ENCODE results near the gene PRDM11.

DNA sequence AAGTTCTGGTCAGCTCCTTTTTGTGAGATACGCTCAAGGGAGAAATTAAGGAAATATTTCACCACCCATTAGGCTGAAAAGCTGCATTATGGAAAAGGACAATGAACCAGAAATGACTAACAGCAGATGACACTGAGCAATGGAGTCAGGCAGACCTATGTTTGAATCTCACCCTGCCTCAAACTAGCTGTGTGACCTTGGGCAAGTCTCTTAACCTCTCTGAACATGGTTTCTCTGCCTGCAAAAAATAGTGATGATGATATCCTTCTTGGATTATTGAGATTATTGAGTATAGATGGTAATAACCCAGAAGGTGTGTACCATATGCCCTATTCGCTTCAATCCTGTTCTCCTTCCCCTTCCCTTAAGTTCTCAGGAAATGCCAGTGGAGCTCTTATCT, 2.9 kb upstream of the PRDM11 start:
- TF ChIP-seq, protein P1, sequence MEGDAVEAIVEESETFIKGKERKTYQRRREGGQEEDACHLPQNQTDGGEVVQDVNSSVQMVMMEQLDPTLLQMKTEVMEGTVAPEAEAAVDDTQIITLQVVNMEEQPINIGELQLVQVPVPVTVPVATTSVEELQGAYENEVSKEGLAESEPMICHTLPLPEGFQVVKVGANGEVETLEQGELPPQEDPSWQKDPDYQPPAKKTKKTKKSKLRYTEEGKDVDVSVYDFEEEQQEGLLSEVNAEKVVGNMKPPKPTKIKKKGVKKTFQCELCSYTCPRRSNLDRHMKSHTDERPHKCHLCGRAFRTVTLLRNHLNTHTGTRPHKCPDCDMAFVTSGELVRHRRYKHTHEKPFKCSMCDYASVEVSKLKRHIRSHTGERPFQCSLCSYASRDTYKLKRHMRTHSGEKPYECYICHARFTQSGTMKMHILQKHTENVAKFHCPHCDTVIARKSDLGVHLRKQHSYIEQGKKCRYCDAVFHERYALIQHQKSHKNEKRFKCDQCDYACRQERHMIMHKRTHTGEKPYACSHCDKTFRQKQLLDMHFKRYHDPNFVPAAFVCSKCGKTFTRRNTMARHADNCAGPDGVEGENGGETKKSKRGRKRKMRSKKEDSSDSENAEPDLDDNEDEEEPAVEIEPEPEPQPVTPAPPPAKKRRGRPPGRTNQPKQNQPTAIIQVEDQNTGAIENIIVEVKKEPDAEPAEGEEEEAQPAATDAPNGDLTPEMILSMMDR (IDR thresholded peaks at IDR 0.05) = no peak
- TF ChIP-seq POLR2A (IDR thresholded peaks at IDR 0.05) = no peak
